ENCODE measurements around the gene CLCN7. TPM values are rescaled to one million over a fixed set of nuclear protein-coding genes. Genes with fewer than 3 reads are reported as not detected.

Gene CLCN7
- total and polyA plus RNA-seq, 2 of the 8 experiments (the other 6 are each of a cell fraction or from before 2014, with no cell fraction given): 38.6 to 81.5 TPM

GRCh38 chr16:1498899-1499676 lies 24.3 kb upstream of the CLCN7 start:
- H3K23ac ChIP-seq (ENCODE audit: insufficient read length): no peak overlapping the region
- H3K18ac ChIP-seq (ENCODE audit: extremely low read depth, low read length): no peak overlapping the region
- H3K79me1 ChIP-seq (ENCODE audit: low read depth, low read length): peaks cover 2% of the 10 kb centered on the region
- H2BK120ac ChIP-seq (replicated peaks; ENCODE audit: low read depth, low read length): no peak overlapping the region
- no peaks in the 10 kb centered on the region for H3K27me3 ChIP-seq (replicated peaks in 1 of 4; ENCODE audit: control insufficient read depth in 3 of 4, extremely low read depth in 1 of 4, insufficient read depth in 3 of 4, low read length in 3 of 4)
- no peak overlapping the region for H4K5ac ChIP-seq (ENCODE audit: insufficient read length, low read depth, low read length)
- H2BK5ac ChIP-seq (ENCODE audit: low read depth, low read length): no peak overlapping the region
- H3K9me3 ChIP-seq (ENCODE audit: insufficient read depth in 2 of 2, low read depth in 1 of 2, low read length in 1 of 2): no peaks in the 10 kb centered on the region
- 93% methylated on average over 31 of the region's 35 CpGs; no CpG with 5 or more reads in 1 of the 2 experiments for whole genome bisulfite sequencing, 2 experiments (ENCODE audit: extremely low coverage in 1 of 2, insufficient coverage in 1 of 2, insufficient read length in 1 of 2, insufficient replicate concordance in 2 of 2, low coverage in 1 of 2, low lambda C conversion rate in 2 of 2, missing lambda C conversion rate in 1 of 2)
- no peak overlapping the region for H3K9ac ChIP-seq (replicated peaks in 1 of 4; ENCODE audit: extremely low read depth in 1 of 4, low read depth in 3 of 4, low read length in 3 of 4)
- H3K23me2 ChIP-seq (ENCODE audit: low read depth, low read length): peaks cover under 1% of the 10 kb centered on the region; the same call in 1 of the 2 replicates
- H3K4me3 ChIP-seq (ENCODE audit: extremely low read depth in 1 of 4, insufficient read depth in 2 of 4, low read depth in 3 of 4, low read length in 4 of 4): no peak overlapping the region
- peaks cover 0 to 4% (median 2%) of the 10 kb centered on the region in 4 experiments; a peak in 4 of 7 replicates for H3K4me1 ChIP-seq (replicated peaks in 1 of 4; ENCODE audit: control insufficient read depth in 3 of 4, insufficient read depth in 4 of 4, low read length in 3 of 4)
- no peak overlapping the region for H3K14ac ChIP-seq (ENCODE audit: insufficient read length)
- FAIRE-seq (no peak), DNase-seq (ENCODE audit: low read depth in 1 of 2, low spot score in 2 of 2) (no peak)
- ChIA-PET POLR2A (ENCODE audit: partially characterized antibody) (interaction anchor here (16.8 kb wide), 1 partner anchor 12 kb away, joined by 175 read pairs; no protein-coding TSS in a partner anchor), CTCF (ENCODE audit: partially characterized antibody) (no interaction called here)
- no peak overlapping the region for H3K4me2 ChIP-seq (ENCODE audit: insufficient read depth in 1 of 2, low read depth in 2 of 2, low read length in 2 of 2)
- TF ChIP-seq ASH2L (IDR thresholded peaks at IDR 0.05; ENCODE audit: low read length): no peak
- no peak for TF ChIP-seq ATF2 (IDR thresholded peaks at IDR 0.05; ENCODE audit: low read length)
- TF ChIP-seq HDAC6 (IDR thresholded peaks at IDR 0.05; ENCODE audit: low read depth, low read length): no peak
- no peak for TF ChIP-seq BCL11A (IDR thresholded peaks at IDR 0.05; ENCODE audit: low read depth in 2 of 2, low read length in 2 of 2)
- no peak for TF ChIP-seq CTBP2 (IDR thresholded peaks at IDR 0.05; ENCODE audit: borderline replicate concordance, insufficient read depth, insufficient read length, low read length)
- TF ChIP-seq TCF12 (IDR thresholded peaks at IDR 0.05; ENCODE audit: low read depth, low read length): no peak
- no peak for TF ChIP-seq EP300 (IDR thresholded peaks at IDR 0.05; ENCODE audit: borderline replicate concordance in 1 of 2, low read depth in 2 of 2, low read length in 2 of 2)
- TF ChIP-seq KDM1A (IDR thresholded peaks at IDR 0.05; ENCODE audit: borderline replicate concordance, low read length): no peak
- TF ChIP-seq CREB1 (IDR thresholded peaks at IDR 0.05): no peak
- no peak for TF ChIP-seq RXRA (IDR thresholded peaks at IDR 0.05; ENCODE audit: insufficient read depth, low read depth, low read length)
- no peak overlapping the region for H3K27ac ChIP-seq (ENCODE audit: low read depth, low read length)
- no peak overlapping the region for H2BK12ac ChIP-seq (ENCODE audit: low read depth, low read length)
- H2AFZ ChIP-seq (ENCODE audit: low read length): no peak overlapping the region
- peaks cover 0 to 8% of the 10 kb centered on the region in 2 experiments; a peak in 1 of 4 replicates for H3K79me2 ChIP-seq (ENCODE audit: control insufficient read depth in 1 of 2, insufficient read depth in 2 of 2, low read length in 2 of 2)
- H3K4ac ChIP-seq (replicated peaks; ENCODE audit: insufficient read length, low read depth, low read length): no peak overlapping the region
- no peak overlapping the region for H2BK15ac ChIP-seq (ENCODE audit: low read length)
- no peak overlapping the region for H2AK5ac ChIP-seq (ENCODE audit: low read depth, low read length)
- H3K56ac ChIP-seq (replicated peaks; ENCODE audit: insufficient read length, low read depth, low read length): no peak overlapping the region
- peaks cover 18 to 81% (median 40%) of the 10 kb centered on the region in 4 experiments for H3K36me3 ChIP-seq (ENCODE audit: control insufficient read depth in 2 of 4, insufficient read depth in 4 of 4, low read length in 3 of 4)
- no peak overlapping the region for H4K8ac ChIP-seq (ENCODE audit: extremely low read depth, insufficient read depth, low read length)
- H4K20me1 ChIP-seq (replicated peaks in 1 of 2; ENCODE audit: control insufficient read depth in 1 of 2, insufficient read depth in 2 of 2, low read length in 2 of 2): peaks cover 6 to 7% of the 10 kb centered on the region in 2 experiments
- H4K91ac ChIP-seq (replicated peaks; ENCODE audit: insufficient read length, low read length): no peak overlapping the region
- H2BK20ac ChIP-seq (ENCODE audit: low read length): no peak overlapping the region
